RWPE2 (cell line): Measurements from ENCODE around the gene HS3ST3B1.

Experiments used
- ATAC-seq: fragments of 200-7000 bp; cut with Tn5 transposase; 3 replicates; pipeline ENCODE4 v1.9.1; 2021; ENCODE audit warnings: low read depth
- DNase-seq: peaks from one replicate; pipeline ENCODE4 v3.0.0-alpha.2; 2020; ENCODE audit warnings: low spot score
- H3K27ac ChIP-seq: fragments of 450-650 bp; 2 replicates; pipeline ENCODE4 v1.5.1; 2017; ENCODE audit warnings: mild to moderate bottlenecking; ENCODE audit not compliant: poor library complexity, severe bottlenecking
- H3K27me3 ChIP-seq: fragments of 250-450 bp; sonication (Bioruptor Pico); 2 replicates; pipeline ENCODE4 v1.5.1; 2021; ENCODE audit warnings: mild to moderate bottlenecking, moderate library complexity; ENCODE audit not compliant: insufficient read depth, poor library complexity, severe bottlenecking
- H3K36me3 ChIP-seq: fragments of 250-450 bp; sonication (Bioruptor Pico); 2 replicates; pipeline ENCODE4 v1.5.1; 2020; ENCODE audit warnings: low read depth, mild to moderate bottlenecking, moderate library complexity
- H3K4me1 ChIP-seq: fragments of 250-450 bp; sonication (Bioruptor Pico); 2 replicates; pipeline ENCODE4 v1.5.1; 2021; ENCODE audit warnings: mild to moderate bottlenecking, moderate library complexity; ENCODE audit not compliant: insufficient read depth, poor library complexity, severe bottlenecking
- H3K4me3 ChIP-seq: fragments of 250-450 bp; sonication (Bioruptor Pico); 2 replicates; pipeline ENCODE4 v1.5.1; 2021; ENCODE audit warnings: mild to moderate bottlenecking, moderate library complexity; ENCODE audit not compliant: severe bottlenecking
- H3K9me3 ChIP-seq: fragments of 250-450 bp; sonication (Bioruptor Pico); 2 replicates; pipeline ENCODE4 v1.5.1; 2021; ENCODE audit warnings: mild to moderate bottlenecking, moderate library complexity; ENCODE audit not compliant: severe bottlenecking
- TF ChIP-seq, protein P1 (sequence below): fragments of 450-650 bp; IDR thresholded peaks from one replicate; pipeline ENCODE4 v1.5.1; 2017; ENCODE audit warnings: mild to moderate bottlenecking, moderate library complexity; ENCODE audit not compliant: poor library complexity, severe bottlenecking

Gene HS3ST3B1

DNA sequence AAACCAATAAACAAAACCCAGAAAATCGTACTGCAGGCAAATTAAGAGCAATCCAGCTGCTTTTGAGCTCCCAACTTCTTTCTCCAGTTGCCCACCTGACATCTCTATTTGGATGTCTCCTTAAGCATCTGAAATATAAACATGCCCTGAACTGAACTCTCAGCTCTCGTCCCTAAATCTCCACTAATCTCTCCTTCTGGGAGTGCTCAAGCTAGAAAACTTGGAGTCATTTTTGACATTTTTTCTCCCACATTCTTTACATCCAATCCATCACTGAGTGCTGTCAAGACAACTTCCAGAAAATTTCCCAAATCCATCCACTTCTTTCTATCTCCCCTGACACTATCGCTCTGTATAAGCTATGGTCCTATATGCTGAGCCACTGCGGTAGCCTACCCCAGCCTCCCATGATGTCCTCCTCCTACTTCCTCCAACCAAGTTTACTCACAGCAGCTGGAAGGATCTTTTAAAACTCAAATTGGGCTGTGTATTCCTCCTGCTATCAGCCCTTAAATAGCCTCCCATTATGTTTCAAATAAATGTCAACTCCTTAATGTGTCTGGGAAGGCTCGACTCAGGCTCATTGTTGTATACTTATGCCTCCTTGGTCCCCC is 53.1 kb downstream of the HS3ST3B1 start:
- DNase-seq (no peak), ATAC-seq (no peak)
- no peaks in the 10 kb centered on the region for H3K27me3 ChIP-seq
- no peak overlapping the region for H3K4me3 ChIP-seq
- no peaks in the 10 kb centered on the region for H3K4me1 ChIP-seq
- H3K36me3 ChIP-seq: no peaks in the 10 kb centered on the region
- TF ChIP-seq, protein P1, sequence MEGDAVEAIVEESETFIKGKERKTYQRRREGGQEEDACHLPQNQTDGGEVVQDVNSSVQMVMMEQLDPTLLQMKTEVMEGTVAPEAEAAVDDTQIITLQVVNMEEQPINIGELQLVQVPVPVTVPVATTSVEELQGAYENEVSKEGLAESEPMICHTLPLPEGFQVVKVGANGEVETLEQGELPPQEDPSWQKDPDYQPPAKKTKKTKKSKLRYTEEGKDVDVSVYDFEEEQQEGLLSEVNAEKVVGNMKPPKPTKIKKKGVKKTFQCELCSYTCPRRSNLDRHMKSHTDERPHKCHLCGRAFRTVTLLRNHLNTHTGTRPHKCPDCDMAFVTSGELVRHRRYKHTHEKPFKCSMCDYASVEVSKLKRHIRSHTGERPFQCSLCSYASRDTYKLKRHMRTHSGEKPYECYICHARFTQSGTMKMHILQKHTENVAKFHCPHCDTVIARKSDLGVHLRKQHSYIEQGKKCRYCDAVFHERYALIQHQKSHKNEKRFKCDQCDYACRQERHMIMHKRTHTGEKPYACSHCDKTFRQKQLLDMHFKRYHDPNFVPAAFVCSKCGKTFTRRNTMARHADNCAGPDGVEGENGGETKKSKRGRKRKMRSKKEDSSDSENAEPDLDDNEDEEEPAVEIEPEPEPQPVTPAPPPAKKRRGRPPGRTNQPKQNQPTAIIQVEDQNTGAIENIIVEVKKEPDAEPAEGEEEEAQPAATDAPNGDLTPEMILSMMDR: no peak
- H3K27ac ChIP-seq: no peak overlapping the region
- no peaks in the 10 kb centered on the region for H3K9me3 ChIP-seq

DNA sequence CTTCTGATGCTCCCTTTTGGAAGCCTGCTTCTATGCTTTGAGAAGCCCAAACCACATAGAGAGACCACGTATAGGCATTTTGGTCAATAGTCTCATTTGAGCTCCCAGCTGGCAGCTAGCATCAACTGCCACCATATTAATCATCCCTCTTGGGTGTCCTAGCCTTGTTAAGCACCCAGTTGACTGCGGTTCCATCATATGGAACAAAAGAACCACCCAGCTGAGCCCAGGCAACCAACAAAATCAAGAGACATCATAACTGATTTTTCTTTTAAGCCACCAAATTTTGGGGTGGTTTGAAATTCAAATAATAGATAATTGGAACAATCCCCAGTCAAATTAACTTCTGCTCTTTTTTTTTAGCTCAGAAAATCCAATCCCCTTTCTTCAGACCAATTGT is 53.9 kb downstream of the HS3ST3B1 start:
- ATAC-seq: no peak
- Histone ChIP-seq H3K27me3 (no peaks in the 10 kb centered on the region), H3K4me1 (no peaks in the 10 kb centered on the region), H3K36me3 (no peaks in the 10 kb centered on the region), H3K9me3 (no peaks in the 10 kb centered on the region), H3K27ac (no peak overlapping the region), H3K4me3 (no peak overlapping the region)
- DNase-seq: no peak
- TF ChIP-seq, protein P1: no peak

DNA sequence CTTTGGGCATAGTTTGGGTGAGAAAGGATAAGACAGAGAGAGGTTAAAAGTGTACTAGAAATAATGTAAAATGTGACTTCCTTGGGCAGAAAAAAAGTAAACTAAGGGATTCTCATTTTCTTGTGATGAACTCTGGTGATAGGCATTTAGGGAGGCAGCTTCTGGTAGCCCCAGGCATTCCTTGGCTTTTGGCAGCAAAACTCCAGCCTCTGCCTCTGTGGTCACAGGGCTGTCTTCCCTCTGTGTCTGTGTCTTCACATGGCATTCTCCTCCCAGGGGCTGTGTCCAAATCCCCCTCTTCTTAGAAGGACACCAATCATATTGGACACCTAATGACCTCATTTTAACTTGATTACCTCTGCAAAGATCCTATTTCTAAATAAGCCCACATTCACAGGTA is 54.7 kb downstream of the HS3ST3B1 start:
- Histone ChIP-seq H3K4me1 (no peaks in the 10 kb centered on the region), H3K9me3 (no peaks in the 10 kb centered on the region), H3K36me3 (no peaks in the 10 kb centered on the region), H3K27ac (no peak overlapping the region), H3K4me3 (no peak overlapping the region), H3K27me3 (no peaks in the 10 kb centered on the region)
- ATAC-seq (no peak), DNase-seq (no peak)
- TF ChIP-seq, protein P1: no peak

DNA sequence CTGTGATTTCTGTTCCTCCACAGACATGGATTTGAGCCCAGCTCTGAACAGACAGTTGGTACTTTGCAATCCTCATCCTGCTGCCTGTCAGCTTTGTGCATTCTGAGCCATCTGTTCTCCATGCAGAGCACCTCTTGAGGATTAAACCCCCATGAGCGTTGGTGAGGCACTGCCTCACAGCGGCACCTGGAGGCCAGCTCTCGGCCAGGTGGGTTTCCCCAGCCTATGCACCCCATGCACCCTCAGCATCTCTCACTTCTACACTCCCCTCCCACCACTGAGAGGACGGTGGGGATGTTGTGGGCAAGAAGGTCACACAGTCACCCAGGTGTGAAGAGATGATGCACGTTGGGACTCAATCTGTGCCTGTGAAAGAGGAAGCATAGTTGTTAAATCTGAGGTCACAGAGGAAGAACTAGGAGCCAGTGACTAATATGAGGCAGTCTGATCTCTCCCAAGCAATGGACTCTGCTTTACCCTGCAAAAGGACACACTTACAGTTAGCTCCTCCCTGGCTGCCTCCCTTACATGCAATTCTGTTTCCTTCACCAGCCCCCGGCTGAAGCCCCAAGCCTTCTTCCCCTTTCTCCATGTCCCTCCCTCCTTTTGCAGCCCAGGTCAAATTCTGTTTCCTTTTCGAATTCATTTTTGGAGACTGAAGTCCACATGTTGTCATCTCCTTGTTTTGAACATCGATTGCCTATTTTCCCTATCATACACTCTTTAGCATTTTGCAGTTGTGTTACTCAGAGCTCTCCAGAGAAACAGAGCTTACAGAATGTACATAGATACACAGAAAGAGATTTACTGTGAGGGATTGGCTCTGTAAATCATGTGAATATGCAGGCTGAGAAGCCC is 58.5 kb downstream of the HS3ST3B1 start:
- H3K36me3 ChIP-seq: no peaks in the 10 kb centered on the region
- H3K4me1 ChIP-seq: no peaks in the 10 kb centered on the region
- H3K27me3 ChIP-seq: no peaks in the 10 kb centered on the region
- H3K9me3 ChIP-seq: no peaks in the 10 kb centered on the region
- TF ChIP-seq, protein P1: no peak
- no peak overlapping the region for H3K27ac ChIP-seq
- no peak for DNase-seq
- no peak for ATAC-seq
- no peak overlapping the region for H3K4me3 ChIP-seq

DNA sequence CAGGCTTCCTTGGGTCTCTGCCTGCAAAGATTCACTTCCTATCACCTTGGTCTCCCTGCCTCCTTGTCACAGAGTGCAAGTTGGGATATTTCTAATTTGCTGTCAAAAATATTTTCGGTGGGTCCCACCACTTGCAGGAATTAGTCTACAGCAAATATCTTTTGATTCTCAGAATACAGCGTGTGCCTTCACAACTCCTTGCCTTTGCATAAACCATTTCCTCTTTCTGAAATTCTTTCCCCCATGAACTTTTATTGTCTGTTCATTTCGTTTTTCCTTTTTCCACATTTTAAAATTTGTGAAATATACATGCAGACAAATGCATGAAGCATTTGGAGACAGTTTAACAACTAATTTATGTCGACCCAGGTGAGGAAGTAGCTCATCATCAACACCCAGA is 60.0 kb downstream of the HS3ST3B1 start:
- Histone ChIP-seq H3K4me3 (no peak overlapping the region), H3K4me1 (no peaks in the 10 kb centered on the region), H3K27me3 (no peaks in the 10 kb centered on the region), H3K27ac (no peak overlapping the region), H3K36me3 (no peaks in the 10 kb centered on the region), H3K9me3 (no peaks in the 10 kb centered on the region)
- no peak for DNase-seq
- no peak for ATAC-seq
- TF ChIP-seq, protein P1: no peak
